ENCODE measurements around the gene OR5A2.
A peak's percentile ranks its signal among the peaks of the same experiment; 100 is the strongest.

The OR5A2 gene

GRCh38 chr11:59436169-59436568, 10.0 kb upstream of the OR5A2 start, which contains the start of gene OR5A1:
Gene OR5A1 (plus strand): TSS chr11:59436469. CDS start chr11:59443169, 6,700 bp downstream.
- no peak for DNase-seq (ENCODE audit: low spot score)
- ATAC-seq (ENCODE audit: low read depth) = no peak
- TF ChIP-seq, protein P1, sequence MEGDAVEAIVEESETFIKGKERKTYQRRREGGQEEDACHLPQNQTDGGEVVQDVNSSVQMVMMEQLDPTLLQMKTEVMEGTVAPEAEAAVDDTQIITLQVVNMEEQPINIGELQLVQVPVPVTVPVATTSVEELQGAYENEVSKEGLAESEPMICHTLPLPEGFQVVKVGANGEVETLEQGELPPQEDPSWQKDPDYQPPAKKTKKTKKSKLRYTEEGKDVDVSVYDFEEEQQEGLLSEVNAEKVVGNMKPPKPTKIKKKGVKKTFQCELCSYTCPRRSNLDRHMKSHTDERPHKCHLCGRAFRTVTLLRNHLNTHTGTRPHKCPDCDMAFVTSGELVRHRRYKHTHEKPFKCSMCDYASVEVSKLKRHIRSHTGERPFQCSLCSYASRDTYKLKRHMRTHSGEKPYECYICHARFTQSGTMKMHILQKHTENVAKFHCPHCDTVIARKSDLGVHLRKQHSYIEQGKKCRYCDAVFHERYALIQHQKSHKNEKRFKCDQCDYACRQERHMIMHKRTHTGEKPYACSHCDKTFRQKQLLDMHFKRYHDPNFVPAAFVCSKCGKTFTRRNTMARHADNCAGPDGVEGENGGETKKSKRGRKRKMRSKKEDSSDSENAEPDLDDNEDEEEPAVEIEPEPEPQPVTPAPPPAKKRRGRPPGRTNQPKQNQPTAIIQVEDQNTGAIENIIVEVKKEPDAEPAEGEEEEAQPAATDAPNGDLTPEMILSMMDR (IDR thresholded peaks at IDR 0.05; ENCODE audit: poor library complexity, severe bottlenecking) = no peak
- H3K27ac ChIP-seq (ENCODE audit: poor library complexity, severe bottlenecking) = no peak within 1 kb of the TSS
- H3K4me1 ChIP-seq (ENCODE audit: insufficient read depth, poor library complexity, severe bottlenecking) = no peaks in the 10 kb centered on the region
- peaks cover 12% of the 10 kb centered on the region for H3K27me3 ChIP-seq (ENCODE audit: insufficient read depth, poor library complexity, severe bottlenecking)
- no peaks in the 10 kb centered on the region for H3K36me3 ChIP-seq (ENCODE audit: low read depth)
- no peaks in the 10 kb centered on the region for H3K9me3 ChIP-seq (ENCODE audit: severe bottlenecking)
- no peak within 1 kb of the TSS for H3K4me3 ChIP-seq (ENCODE audit: severe bottlenecking)

DNA sequence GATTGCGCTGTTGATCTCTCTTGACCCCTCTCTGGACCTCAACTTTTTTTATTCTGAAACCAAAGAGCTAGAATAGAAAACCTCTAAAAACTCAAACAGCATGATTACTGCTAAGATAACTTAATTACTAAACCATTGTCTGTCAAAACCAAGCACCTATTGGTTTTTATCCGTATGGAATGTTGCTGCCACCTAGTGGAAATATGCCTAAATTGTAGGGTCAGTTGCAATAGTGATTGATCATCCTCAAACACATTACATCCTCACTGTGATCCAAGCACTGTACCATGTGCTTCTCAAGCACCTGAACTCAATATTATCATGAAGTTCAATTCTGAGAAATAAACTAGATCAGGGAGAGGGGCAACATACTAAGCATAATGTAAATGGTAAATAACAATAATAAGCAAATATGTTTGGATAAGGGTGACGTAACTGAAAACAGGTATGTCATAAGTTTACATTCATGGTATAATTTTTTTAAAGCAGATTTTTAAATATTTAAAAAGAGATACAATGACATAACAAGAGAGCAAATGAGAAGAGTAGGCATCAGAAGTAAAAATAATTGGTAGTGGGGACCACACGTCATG, 3.8 kb upstream of the OR5A2 start:
- Histone ChIP-seq H3K27ac (ENCODE audit: poor library complexity, severe bottlenecking) (no peak overlapping the region), H3K4me3 (ENCODE audit: severe bottlenecking) (no peak overlapping the region), H3K36me3 (ENCODE audit: low read depth) (no peaks in the 10 kb centered on the region), H3K4me1 (ENCODE audit: insufficient read depth, poor library complexity, severe bottlenecking) (no peaks in the 10 kb centered on the region), H3K27me3 (ENCODE audit: insufficient read depth, poor library complexity, severe bottlenecking) (peaks cover 5% of the 10 kb centered on the region), H3K9me3 (ENCODE audit: severe bottlenecking) (no peaks in the 10 kb centered on the region)
- TF ChIP-seq, protein P1 (IDR thresholded peaks at IDR 0.05; ENCODE audit: poor library complexity, severe bottlenecking) = peak; percentile 93
- DNase-seq (ENCODE audit: low spot score) = no peak
- peak; percentile 59; the same call in 1 of the 3 replicates for ATAC-seq (ENCODE audit: low read depth)

GRCh38 chr11:59427068-59427382, 812 bp upstream of the OR5A2 start:
- ATAC-seq (ENCODE audit: low read depth) = peak; percentile 52; the same call in 1 of the 3 replicates
- H3K4me1 ChIP-seq (ENCODE audit: insufficient read depth, poor library complexity, severe bottlenecking) = no peaks in the 10 kb centered on the region
- no peaks in the 10 kb centered on the region for H3K27me3 ChIP-seq (ENCODE audit: insufficient read depth, poor library complexity, severe bottlenecking)
- DNase-seq (ENCODE audit: low spot score) = no peak
- H3K9me3 ChIP-seq (ENCODE audit: severe bottlenecking) = no peaks in the 10 kb centered on the region
- no peak overlapping the region for H3K4me3 ChIP-seq (ENCODE audit: severe bottlenecking)
- H3K36me3 ChIP-seq (ENCODE audit: low read depth) = no peaks in the 10 kb centered on the region
- TF ChIP-seq, protein P1 (IDR thresholded peaks at IDR 0.05; ENCODE audit: poor library complexity, severe bottlenecking) = no peak
- H3K27ac ChIP-seq (ENCODE audit: poor library complexity, severe bottlenecking) = no peak overlapping the region

- Histone ChIP-seq H3K4me3 (ENCODE audit: severe bottlenecking) (no peak overlapping the region), H3K27me3 (ENCODE audit: insufficient read depth, poor library complexity, severe bottlenecking) (no peaks in the 10 kb centered on the region), H3K36me3 (ENCODE audit: low read depth) (no peaks in the 10 kb centered on the region), H3K9me3 (ENCODE audit: severe bottlenecking) (no peaks in the 10 kb centered on the region), H3K27ac (ENCODE audit: poor library complexity, severe bottlenecking) (no peak overlapping the region), H3K4me1 (ENCODE audit: insufficient read depth, poor library complexity, severe bottlenecking) (no peaks in the 10 kb centered on the region)
- ATAC-seq (ENCODE audit: low read depth) = no peak
- TF ChIP-seq, protein P1 (IDR thresholded peaks at IDR 0.05; ENCODE audit: poor library complexity, severe bottlenecking) = no peak
- no peak for DNase-seq (ENCODE audit: low spot score)
Measured at GRCh38 chr11:59425131-59425530, 1.1 kb downstream of the OR5A2 start.

DNA sequence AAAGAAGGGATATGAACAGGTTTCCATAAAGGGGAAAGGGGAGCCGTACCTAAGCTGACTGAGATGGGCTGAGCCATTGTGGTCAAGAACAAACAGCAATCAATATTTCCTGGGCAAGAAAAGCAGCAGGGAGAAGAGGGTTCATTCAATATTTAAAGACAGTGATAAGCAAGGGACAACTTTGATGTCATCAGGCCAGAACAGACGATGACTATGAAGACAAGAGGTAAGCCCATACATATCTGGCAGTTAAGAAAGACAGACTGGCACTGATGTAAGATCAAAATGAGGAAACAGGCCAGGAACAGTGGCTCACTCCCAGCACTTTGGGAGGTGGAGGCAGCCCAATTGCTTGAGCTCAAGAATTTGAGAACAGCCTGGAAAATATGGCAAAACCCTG, 2.4 kb downstream of the OR5A2 start:
- Histone ChIP-seq H3K36me3 (ENCODE audit: low read depth) (no peaks in the 10 kb centered on the region), H3K9me3 (ENCODE audit: severe bottlenecking) (no peaks in the 10 kb centered on the region), H3K27me3 (ENCODE audit: insufficient read depth, poor library complexity, severe bottlenecking) (no peaks in the 10 kb centered on the region), H3K4me3 (ENCODE audit: severe bottlenecking) (no peak overlapping the region), H3K27ac (ENCODE audit: poor library complexity, severe bottlenecking) (no peak overlapping the region), H3K4me1 (ENCODE audit: insufficient read depth, poor library complexity, severe bottlenecking) (no peaks in the 10 kb centered on the region)
- no peak for DNase-seq (ENCODE audit: low spot score)
- no peak for ATAC-seq (ENCODE audit: low read depth)
- TF ChIP-seq, protein P1 (IDR thresholded peaks at IDR 0.05; ENCODE audit: poor library complexity, severe bottlenecking) = no peak
